Activated T-helper 1 cell treated with anti-CD3 and anti-CD28 coated beads, Interleukin-2, amount 50 U/mL, for 16 hours (primary cell): ENCODE data around the gene VEGFC.

Source experiments
- DNase-seq, 2 donors: peaks; one replicate each; pipeline ENCODE4 v3.0.0-alpha.2; 2020; ENCODE audit warnings: low read depth in 1 of 2, low spot score in 1 of 2

The VEGFC gene

GRCh38 chr4:176708771-176709311, 83.9 kb downstream of the VEGFC start:
- DNase-seq, result no peak

- no peak for DNase-seq
These were observed 102.0 kb downstream of the VEGFC start for GRCh38 chr4:176690716-176691115.

- DNase-seq, result no peak
These were observed 112.0 kb downstream of the VEGFC start for GRCh38 chr4:176680668-176681180.

GRCh38 chr4:176676901-176677300, 115.8 kb downstream of the VEGFC start:
- DNase-seq, result no peak

GRCh38 chr4:176675810-176676209, 116.9 kb downstream of the VEGFC start:
- no peak for DNase-seq

GRCh38 chr4:176671532-176671931, 121.2 kb downstream of the VEGFC start:
- DNase-seq, result no peak

GRCh38 chr4:176668324-176668723, 124.4 kb downstream of the VEGFC start:
- no peak for DNase-seq

- no peak for DNase-seq
These were observed 127.8 kb downstream of the VEGFC start for GRCh38 chr4:176664964-176665363.

GRCh38 chr4:176660561-176660960, 132.2 kb downstream of the VEGFC start:
- no peak for DNase-seq

GRCh38 chr4:176656108-176656507, 136.6 kb downstream of the VEGFC start:
- DNase-seq, result no peak

GRCh38 chr4:176654565-176655216, 138.0 kb downstream of the VEGFC start:
- DNase-seq, result no peak

- no peak for DNase-seq
These were observed 139.1 kb downstream of the VEGFC start for GRCh38 chr4:176653401-176654220.

- no peak for DNase-seq
These were observed 146.4 kb downstream of the VEGFC start for GRCh38 chr4:176646311-176646710.

- no peak for DNase-seq
These were observed 147.3 kb downstream of the VEGFC start for GRCh38 chr4:176645246-176645960.

GRCh38 chr4:176642472-176642871, 150.2 kb downstream of the VEGFC start:
- no peak for DNase-seq

- no peak for DNase-seq
These were observed 151.5 kb downstream of the VEGFC start for GRCh38 chr4:176641237-176641636.

GRCh38 chr4:176638992-176639391, 153.7 kb downstream of the VEGFC start:
- no peak for DNase-seq

- DNase-seq, result no peak
These were observed 156.4 kb downstream of the VEGFC start for GRCh38 chr4:176636292-176636691.

- DNase-seq, result no peak
These were observed 157.1 kb downstream of the VEGFC start for GRCh38 chr4:176635372-176636261.
